Parietal lobe (tissue), 1 donor: ENCODE data around the gene SRRM4. TPM values are rescaled to one million over a fixed set of nuclear protein-coding genes. Genes with fewer than 3 reads are reported as not detected.

Source experiments
- total RNA-seq: library from RNA; depleted of rRNA; stranded (reverse); fragments of >200 nt; gene quantifications from one replicate; pipeline ENCODE4 v1.2.3, GENCODE V29; 2014

Gene SRRM4, protein sequence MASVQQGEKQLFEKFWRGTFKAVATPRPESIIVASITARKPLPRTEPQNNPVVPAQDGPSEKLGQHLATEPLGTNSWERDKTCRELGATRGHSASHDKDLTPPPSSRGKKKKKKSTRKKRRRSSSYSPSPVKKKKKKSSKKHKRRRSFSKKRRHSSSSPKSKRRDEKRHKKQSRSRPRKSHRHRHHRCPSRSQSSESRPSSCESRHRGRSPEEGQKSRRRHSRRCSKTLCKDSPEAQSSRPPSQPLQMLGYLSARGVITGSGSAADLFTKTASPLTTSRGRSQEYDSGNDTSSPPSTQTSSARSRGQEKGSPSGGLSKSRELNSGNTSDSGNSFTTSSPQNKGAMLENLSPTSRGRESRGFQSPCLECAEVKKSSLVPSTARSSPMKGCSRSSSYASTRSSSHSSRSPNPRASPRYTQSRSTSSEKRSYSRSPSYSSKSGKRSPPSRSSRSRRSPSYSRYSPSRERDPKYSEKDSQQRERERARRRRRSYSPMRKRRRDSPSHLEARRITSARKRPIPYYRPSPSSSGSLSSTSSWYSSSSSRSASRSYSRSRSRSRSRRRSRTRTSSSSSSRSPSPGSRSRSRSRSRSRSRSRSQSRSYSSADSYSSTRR
- total RNA-seq = 19.7 TPM

DNA sequence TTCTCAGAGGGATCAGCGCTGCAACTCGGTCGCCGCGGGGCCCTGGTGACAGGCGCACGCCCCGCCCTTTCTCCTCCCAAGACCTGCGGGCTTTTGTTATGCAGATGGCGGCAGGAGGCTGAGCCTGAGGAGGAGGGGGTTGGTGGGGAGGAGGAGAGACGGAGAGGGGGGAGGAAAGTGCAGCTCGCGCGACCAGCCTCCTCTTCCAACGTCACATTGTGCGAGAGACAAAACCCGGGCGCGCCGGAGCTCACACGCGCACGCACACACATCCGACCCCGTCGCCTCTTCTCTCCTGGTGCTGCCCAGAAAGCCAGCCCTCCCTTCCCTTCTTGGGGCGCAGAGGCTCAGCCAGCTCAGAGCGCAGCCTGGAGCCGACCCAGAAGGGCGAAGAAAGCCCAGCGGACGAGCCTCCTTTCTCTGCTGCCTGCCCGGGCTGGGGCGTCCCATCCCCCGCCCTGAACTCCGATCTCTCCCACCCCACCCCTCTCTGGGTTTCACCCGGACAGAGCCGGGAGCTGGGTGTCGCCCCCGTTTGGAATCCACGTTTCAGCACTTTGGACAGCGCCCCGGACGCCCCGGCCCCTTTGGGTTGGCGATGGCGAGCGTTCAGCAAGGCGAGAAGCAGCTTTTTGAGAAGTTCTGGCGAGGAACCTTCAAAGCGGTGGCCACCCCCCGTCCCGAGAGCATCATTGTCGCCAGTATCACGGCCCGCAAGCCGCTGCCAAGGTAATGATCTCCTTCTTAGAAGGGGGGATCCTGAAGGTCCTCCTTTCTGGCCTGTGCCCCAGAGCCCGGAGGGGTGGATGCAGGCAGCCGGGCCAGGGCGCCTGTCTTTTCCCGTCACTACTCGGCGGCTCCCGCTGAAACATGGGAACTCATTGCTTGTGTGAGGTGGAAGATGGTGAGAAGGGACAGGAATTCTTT, at the start of gene SRRM4:
TSS of gene SRRM4 (plus strand) at position 257 of the 927 bp plus-strand sequence. CDS start at position 599, 342 bp downstream.

DNA sequence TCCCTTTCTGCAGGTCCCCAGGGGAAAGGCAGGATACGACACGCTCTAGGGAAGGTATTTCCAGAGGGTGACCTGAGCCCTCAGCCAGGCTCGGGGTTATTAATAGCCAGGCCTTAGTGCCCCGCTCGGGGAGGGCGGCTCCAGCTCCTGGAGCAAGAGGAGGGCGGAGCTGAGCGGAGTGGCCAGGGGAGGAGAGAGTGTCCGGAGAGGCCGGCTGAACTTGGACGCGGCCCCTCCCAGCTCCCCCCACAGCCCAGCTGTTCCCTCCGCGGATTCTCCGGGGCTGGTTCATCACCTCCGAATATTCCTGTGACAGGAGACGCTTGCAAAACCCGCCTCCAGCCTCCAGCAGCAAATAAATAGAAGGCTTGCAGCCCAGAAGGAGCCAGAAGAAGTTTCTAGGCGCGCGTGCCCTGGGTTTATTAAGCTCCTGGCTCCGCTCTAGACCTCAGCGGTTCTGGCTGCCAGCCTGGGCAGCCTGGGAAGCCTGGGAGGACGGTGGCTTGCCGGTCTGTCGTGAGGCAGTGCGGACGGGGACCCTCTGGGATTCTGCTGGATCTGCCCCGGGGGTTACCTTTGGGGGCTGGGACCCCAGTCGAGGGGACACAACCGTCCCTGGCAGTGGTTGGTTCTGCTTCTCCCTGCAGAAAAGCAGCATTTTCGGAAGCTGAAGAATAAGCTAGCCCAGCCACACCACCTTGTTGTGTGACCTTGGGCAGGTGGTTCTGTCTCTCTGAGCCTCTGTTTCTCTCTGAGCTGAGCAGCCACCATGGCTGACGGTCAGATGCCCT, 197.4 kb downstream of the SRRM4 start, which contains the start of gene HSPB8:
TSS of gene HSPB8 (plus strand) at position 388 of the 791 bp plus-strand sequence. CDS start at position 770, 382 bp downstream.

Other genes with a start within 250 kb of the SRRM4 start
- 1.6 TPM for gene HSPB8, start 197.4 kb downstream of the SRRM4 start, total RNA-seq